GM21526 (cell line): ENCODE data around the gene STN1.

Source experiments
- ATAC-seq: cut with Tn5 transposase; IDR thresholded peaks from one replicate; pipeline ENCODE4 v1.9.1; 2021; ENCODE audit warnings: moderate library complexity; ENCODE audit not compliant: unreplicated experiment, low FRiP score

The STN1 gene

GRCh38 chr10:103896225-103896624 lies 21.8 kb downstream of the STN1 start:
- ATAC-seq: no peak

GRCh38 chr10:103895411-103896186 lies 22.4 kb downstream of the STN1 start:
- no peak for ATAC-seq

GRCh38 chr10:103894441-103894864 lies 23.5 kb downstream of the STN1 start:
- ATAC-seq: no peak

GRCh38 chr10:103893817-103894216 lies 24.2 kb downstream of the STN1 start:
- no peak for ATAC-seq

- no peak for ATAC-seq
Measured at GRCh38 chr10:103892181-103892580, 25.8 kb downstream of the STN1 start.

- ATAC-seq: no peak
Measured at GRCh38 chr10:103890688-103891087, 27.3 kb downstream of the STN1 start.

GRCh38 chr10:103890194-103890658 lies 27.8 kb downstream of the STN1 start:
- ATAC-seq: no peak

- ATAC-seq: no peak
Measured at GRCh38 chr10:103889121-103889720, 28.8 kb downstream of the STN1 start.

- peak; percentile 60 for ATAC-seq
Measured at GRCh38 chr10:103888113-103888841, 29.7 kb downstream of the STN1 start.

GRCh38 chr10:103885617-103886016 lies 32.4 kb downstream of the STN1 start:
- no peak for ATAC-seq

- ATAC-seq: no peak
Measured at GRCh38 chr10:103884681-103885139, 33.3 kb downstream of the STN1 start.

GRCh38 chr10:103882285-103883007 lies 35.5 kb downstream of the STN1 start:
- no peak for ATAC-seq

- no peak for ATAC-seq
Measured at GRCh38 chr10:103881416-103882284, 36.3 kb downstream of the STN1 start.

GRCh38 chr10:103879831-103880230 lies 38.2 kb downstream of the STN1 start:
- ATAC-seq: no peak

GRCh38 chr10:103879409-103879808 lies 38.6 kb downstream of the STN1 start:
- ATAC-seq: no peak

GRCh38 chr10:103877861-103878260 lies 40.1 kb downstream of the STN1 start:
- no peak for ATAC-seq

GRCh38 chr10:103876155-103876554 lies 41.8 kb downstream of the STN1 start:
- ATAC-seq: no peak

GRCh38 chr10:103874730-103875129 lies 43.3 kb downstream of the STN1 start:
- no peak for ATAC-seq

GRCh38 chr10:103872137-103872931 lies 45.6 kb downstream of the STN1 start:
- no peak for ATAC-seq
